ENCODE results near the gene ZNF417. TPM values are rescaled to one million over a fixed set of nuclear protein-coding genes. Genes with fewer than 3 reads are reported as not detected.

Gene ZNF417
- total RNA-seq, 1 donor from 2014 or later: 16.2 TPM

DNA sequence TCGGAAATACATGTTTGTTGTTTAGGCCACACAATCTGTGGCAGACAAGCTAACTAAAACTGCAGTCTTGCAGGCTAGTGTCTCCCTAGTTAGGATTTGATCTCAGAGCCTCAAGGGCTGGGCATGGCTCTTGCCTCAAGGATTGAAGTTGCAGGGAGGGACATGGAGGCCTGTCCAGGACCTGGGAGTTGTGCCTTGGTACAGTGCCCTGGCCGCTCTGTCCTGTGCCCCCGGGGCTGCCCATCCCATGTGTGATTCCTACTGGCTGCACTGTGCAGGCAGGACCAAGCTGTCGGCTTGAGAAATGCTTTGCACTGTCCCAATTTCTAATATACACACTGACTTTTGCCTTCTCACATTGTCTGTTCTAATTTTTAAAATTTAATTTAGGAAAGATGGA is 38.6 kb upstream of the ZNF417 start:
- peaks cover 19% of the 10 kb centered on the region for H3K9me3 ChIP-seq (ENCODE audit: insufficient read depth, low read depth, low read length)
- H3K9me3 Mint-ChIP-seq (ENCODE audit: unreplicated experiment): peaks cover 30% of the 10 kb centered on the region
- H3K36me3 Mint-ChIP-seq (ENCODE audit: low read depth, unreplicated experiment): peaks cover 16% of the 10 kb centered on the region
- H3K4me1 ChIP-seq (ENCODE audit: insufficient read depth, low read length): no peaks in the 10 kb centered on the region
- H3K36me3 ChIP-seq (ENCODE audit: insufficient read depth, low read length): no peaks in the 10 kb centered on the region
- no peaks in the 10 kb centered on the region for H3K4me1 Mint-ChIP-seq (ENCODE audit: low read depth, unreplicated experiment)
- no peaks in the 10 kb centered on the region for H3K27me3 ChIP-seq (ENCODE audit: insufficient read depth, low read length)
- H3K27ac ChIP-seq (ENCODE audit: low read depth, low read length): no peak overlapping the region
- H2AFZ ChIP-seq (ENCODE audit: low read depth, low read length): no peak overlapping the region
- H3K79me2 ChIP-seq (ENCODE audit: insufficient read depth, low read length): no peaks in the 10 kb centered on the region
- no peak for TF ChIP-seq EZH2 (IDR thresholded peaks at IDR 0.05; ENCODE audit: insufficient read depth, low read length)
- TF ChIP-seq, protein P1, sequence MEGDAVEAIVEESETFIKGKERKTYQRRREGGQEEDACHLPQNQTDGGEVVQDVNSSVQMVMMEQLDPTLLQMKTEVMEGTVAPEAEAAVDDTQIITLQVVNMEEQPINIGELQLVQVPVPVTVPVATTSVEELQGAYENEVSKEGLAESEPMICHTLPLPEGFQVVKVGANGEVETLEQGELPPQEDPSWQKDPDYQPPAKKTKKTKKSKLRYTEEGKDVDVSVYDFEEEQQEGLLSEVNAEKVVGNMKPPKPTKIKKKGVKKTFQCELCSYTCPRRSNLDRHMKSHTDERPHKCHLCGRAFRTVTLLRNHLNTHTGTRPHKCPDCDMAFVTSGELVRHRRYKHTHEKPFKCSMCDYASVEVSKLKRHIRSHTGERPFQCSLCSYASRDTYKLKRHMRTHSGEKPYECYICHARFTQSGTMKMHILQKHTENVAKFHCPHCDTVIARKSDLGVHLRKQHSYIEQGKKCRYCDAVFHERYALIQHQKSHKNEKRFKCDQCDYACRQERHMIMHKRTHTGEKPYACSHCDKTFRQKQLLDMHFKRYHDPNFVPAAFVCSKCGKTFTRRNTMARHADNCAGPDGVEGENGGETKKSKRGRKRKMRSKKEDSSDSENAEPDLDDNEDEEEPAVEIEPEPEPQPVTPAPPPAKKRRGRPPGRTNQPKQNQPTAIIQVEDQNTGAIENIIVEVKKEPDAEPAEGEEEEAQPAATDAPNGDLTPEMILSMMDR (IDR thresholded peaks at IDR 0.05; ENCODE audit: insufficient read depth, low read depth, low read length): no peak
- no peak overlapping the region for H3K4me3 ChIP-seq (ENCODE audit: insufficient read depth, low read depth, low read length)
- DNase-seq (ENCODE audit: low read depth) (no peak), FAIRE-seq (no peak)
- H3K27ac Mint-ChIP-seq (ENCODE audit: unreplicated experiment): no peak overlapping the region
- H3K4me2 ChIP-seq (ENCODE audit: low read length): no peak overlapping the region
- no peak overlapping the region for H3K4me3 Mint-ChIP-seq (ENCODE audit: unreplicated experiment)
- no peaks in the 10 kb centered on the region for H3K27me3 Mint-ChIP-seq (ENCODE audit: low read depth, unreplicated experiment)
- H3K9ac ChIP-seq (ENCODE audit: low read length): no peak overlapping the region
- H4K20me1 ChIP-seq (ENCODE audit: insufficient read depth, low read length): no peaks in the 10 kb centered on the region

DNA sequence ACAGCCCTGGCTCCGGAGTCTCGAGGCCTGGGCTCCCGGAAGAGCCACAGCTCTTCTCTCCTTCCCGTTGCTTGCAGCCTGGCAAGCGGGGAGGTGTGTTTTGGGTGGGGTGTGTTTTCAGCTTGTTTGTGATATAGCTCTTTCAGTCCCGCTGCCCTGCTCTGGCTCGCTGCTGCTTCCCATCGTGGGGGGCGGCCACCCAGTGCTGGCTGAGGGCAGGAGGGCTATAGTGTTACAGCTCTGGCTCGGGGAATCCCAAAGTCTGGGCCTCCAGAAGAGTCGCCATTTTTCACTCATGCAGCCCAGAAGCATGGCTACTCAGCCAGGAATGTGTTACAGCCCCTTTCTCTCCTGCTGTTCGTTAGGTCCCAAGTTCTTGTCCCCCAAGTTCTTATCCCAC is 33.3 kb upstream of the ZNF417 start:
- Histone ChIP-seq H4K20me1 (ENCODE audit: insufficient read depth, low read length) (peaks cover 8% of the 10 kb centered on the region), H3K79me2 (ENCODE audit: insufficient read depth, low read length) (peaks cover 25% of the 10 kb centered on the region), H3K9ac (ENCODE audit: low read length) (no peak overlapping the region), H3K36me3 (ENCODE audit: insufficient read depth, low read length) (no peaks in the 10 kb centered on the region), H3K27ac (ENCODE audit: low read depth, low read length) (no peak overlapping the region), H3K27me3 (ENCODE audit: insufficient read depth, low read length) (no peaks in the 10 kb centered on the region), H2AFZ (ENCODE audit: low read depth, low read length) (no peak overlapping the region), H3K9me3 (ENCODE audit: insufficient read depth, low read depth, low read length) (peaks cover 17% of the 10 kb centered on the region), H3K4me3 (ENCODE audit: insufficient read depth, low read depth, low read length) (no peak overlapping the region), H3K4me1 (ENCODE audit: insufficient read depth, low read length) (peaks cover 6% of the 10 kb centered on the region), H3K4me2 (ENCODE audit: low read length) (no peak overlapping the region)
- H3K27ac Mint-ChIP-seq (ENCODE audit: unreplicated experiment): no peak overlapping the region
- FAIRE-seq (no peak), DNase-seq (ENCODE audit: low read depth) (no peak)
- H3K4me3 Mint-ChIP-seq (ENCODE audit: unreplicated experiment): no peak overlapping the region
- peaks cover 8% of the 10 kb centered on the region for H3K36me3 Mint-ChIP-seq (ENCODE audit: low read depth, unreplicated experiment)
- no peak for TF ChIP-seq EZH2 (IDR thresholded peaks at IDR 0.05; ENCODE audit: insufficient read depth, low read length)
- TF ChIP-seq, protein P1 (IDR thresholded peaks at IDR 0.05; ENCODE audit: insufficient read depth, low read depth, low read length): no peak
- peaks cover 22% of the 10 kb centered on the region for H3K9me3 Mint-ChIP-seq (ENCODE audit: unreplicated experiment)
- no peaks in the 10 kb centered on the region for H3K27me3 Mint-ChIP-seq (ENCODE audit: low read depth, unreplicated experiment)
- H3K4me1 Mint-ChIP-seq (ENCODE audit: low read depth, unreplicated experiment): peaks cover 9% of the 10 kb centered on the region

DNA sequence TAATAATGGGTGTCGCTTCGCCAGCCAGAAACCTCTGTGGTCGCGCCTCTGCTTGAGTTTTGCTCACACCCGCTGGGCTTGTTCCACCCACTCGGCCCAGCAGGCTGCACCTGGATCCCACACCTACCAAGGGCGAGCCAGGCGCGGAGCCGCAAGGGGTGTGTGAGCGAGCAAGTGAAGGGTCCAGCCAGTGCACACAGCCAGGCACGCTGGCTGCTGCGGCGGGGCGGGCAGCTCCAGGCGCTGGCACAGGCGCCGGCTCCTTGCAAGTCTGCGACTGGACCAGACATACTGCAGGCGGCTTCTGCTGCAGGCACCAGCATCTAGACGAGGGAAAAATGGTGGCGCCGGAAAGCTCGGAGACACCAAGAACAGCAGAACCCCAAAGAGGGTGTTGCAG is 32.9 kb upstream of the ZNF417 start:
- H3K27me3 ChIP-seq (ENCODE audit: insufficient read depth, low read length): no peaks in the 10 kb centered on the region
- peaks cover 29% of the 10 kb centered on the region for H3K79me2 ChIP-seq (ENCODE audit: insufficient read depth, low read length)
- H3K9me3 ChIP-seq (ENCODE audit: insufficient read depth, low read depth, low read length): peaks cover 18% of the 10 kb centered on the region
- no peak overlapping the region for H3K4me3 ChIP-seq (ENCODE audit: insufficient read depth, low read depth, low read length)
- Mint-ChIP-seq H3K27ac (ENCODE audit: unreplicated experiment) (no peak overlapping the region), H3K4me3 (ENCODE audit: unreplicated experiment) (no peak overlapping the region), H3K9me3 (ENCODE audit: unreplicated experiment) (peaks cover 23% of the 10 kb centered on the region), H3K4me1 (ENCODE audit: low read depth, unreplicated experiment) (peaks cover 9% of the 10 kb centered on the region), H3K27me3 (ENCODE audit: low read depth, unreplicated experiment) (no peaks in the 10 kb centered on the region), H3K36me3 (ENCODE audit: low read depth, unreplicated experiment) (peaks cover 12% of the 10 kb centered on the region)
- peaks cover 8% of the 10 kb centered on the region for H4K20me1 ChIP-seq (ENCODE audit: insufficient read depth, low read length)
- TF ChIP-seq, protein P1 (IDR thresholded peaks at IDR 0.05; ENCODE audit: insufficient read depth, low read depth, low read length): no peak
- TF ChIP-seq EZH2 (IDR thresholded peaks at IDR 0.05; ENCODE audit: insufficient read depth, low read length): no peak
- FAIRE-seq (no peak), DNase-seq (ENCODE audit: low read depth) (no peak)
- H3K27ac ChIP-seq (ENCODE audit: low read depth, low read length): no peak overlapping the region
- no peak overlapping the region for H2AFZ ChIP-seq (ENCODE audit: low read depth, low read length)
- H3K4me2 ChIP-seq (ENCODE audit: low read length): no peak overlapping the region
- peaks cover 6% of the 10 kb centered on the region for H3K4me1 ChIP-seq (ENCODE audit: insufficient read depth, low read length)
- H3K9ac ChIP-seq (ENCODE audit: low read length): no peak overlapping the region
- H3K36me3 ChIP-seq (ENCODE audit: insufficient read depth, low read length): no peaks in the 10 kb centered on the region

All from astrocyte (in vitro differentiated cells and primary cell).